ENCODE data around the gene MYMX.
A peak's percentile ranks its signal among the peaks of the same experiment; 100 is the strongest.
"Not testable (repeated sequence)": the region's sequence is repeated elsewhere in the genome, so short reads cannot be mapped to it uniquely, and the experiment has no call there.

MYMX gene

GRCh38 chr6:44216677-44217331 is at the start of gene MYMX:
MYMX (plus strand) TSS chr6:44216926; CDS start chr6:44217472, 546 bp downstream.
- DNase-seq (ENCODE audit: low read depth in 1 of 2, low spot score in 1 of 2), result no peak

DNA sequence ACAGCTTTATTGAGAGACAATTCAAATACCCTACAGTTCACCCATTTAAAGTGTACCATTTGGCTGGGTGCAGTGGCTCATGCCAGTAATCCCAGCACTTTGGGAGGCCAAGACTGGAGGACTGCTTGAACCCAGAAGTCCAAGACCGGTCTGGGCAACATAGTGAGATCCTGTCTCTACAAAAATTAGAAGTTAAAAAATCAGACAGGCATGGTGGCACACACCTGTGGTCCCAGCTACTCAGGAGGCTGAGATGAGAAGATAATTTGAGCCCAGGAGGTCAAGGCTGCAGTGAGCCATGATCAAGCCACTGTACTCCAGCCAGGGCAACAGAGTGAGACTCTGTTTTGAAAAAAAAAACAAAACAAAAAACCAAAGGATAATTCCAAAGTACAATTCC is 49.2 kb upstream of the MYMX start:
- no peak for DNase-seq (ENCODE audit: low read depth in 1 of 2, low spot score in 1 of 2)

GRCh38 chr6:44169154-44169553 is 47.6 kb upstream of the MYMX start:
- DNase-seq (ENCODE audit: low read depth in 1 of 2, low spot score in 1 of 2), result no peak

GRCh38 chr6:44169886-44170570 is 46.7 kb upstream of the MYMX start:
- no peak for DNase-seq (ENCODE audit: low read depth in 1 of 2, low spot score in 1 of 2)

GRCh38 chr6:44171899-44172546 is 44.7 kb upstream of the MYMX start:
- DNase-seq (ENCODE audit: low read depth in 1 of 2, low spot score in 1 of 2), result peak in 1 of 2 donors; percentile 9

GRCh38 chr6:44172731-44173500 is 43.8 kb upstream of the MYMX start:
- DNase-seq (ENCODE audit: low read depth in 1 of 2, low spot score in 1 of 2), result peak; percentile 53 to 78

DNA sequence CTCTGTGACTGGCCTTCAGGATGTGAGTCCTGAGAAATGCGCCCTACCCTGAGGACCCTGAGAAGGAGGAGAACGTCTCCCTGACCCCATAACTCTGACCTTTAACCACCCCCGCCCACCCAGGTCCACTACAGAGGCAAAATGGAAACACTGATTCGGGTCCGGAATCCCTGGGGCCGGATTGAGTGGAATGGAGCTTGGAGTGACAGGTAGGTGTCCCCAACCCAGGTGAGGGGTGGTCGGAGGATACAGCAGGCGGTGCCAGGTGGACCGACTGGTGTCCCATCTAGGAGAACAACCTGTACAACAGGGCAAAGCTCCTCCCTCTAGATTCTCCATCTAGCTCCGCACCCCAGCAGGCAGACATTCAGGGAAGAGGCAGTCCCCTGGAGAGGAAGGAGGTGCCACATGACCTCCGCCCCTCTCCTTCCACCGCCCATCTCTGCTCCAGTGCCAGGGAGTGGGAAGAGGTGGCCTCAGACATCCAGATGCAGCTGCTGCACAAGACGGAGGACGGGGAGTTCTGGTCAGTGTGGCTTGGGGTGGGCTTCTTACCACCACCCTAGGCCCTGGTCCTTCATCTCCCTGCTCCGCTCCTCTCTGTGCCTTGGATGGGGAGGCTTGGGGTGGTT is 40.5 kb upstream of the MYMX start:
- DNase-seq (ENCODE audit: low read depth in 1 of 2, low spot score in 1 of 2), result no peak

DNA sequence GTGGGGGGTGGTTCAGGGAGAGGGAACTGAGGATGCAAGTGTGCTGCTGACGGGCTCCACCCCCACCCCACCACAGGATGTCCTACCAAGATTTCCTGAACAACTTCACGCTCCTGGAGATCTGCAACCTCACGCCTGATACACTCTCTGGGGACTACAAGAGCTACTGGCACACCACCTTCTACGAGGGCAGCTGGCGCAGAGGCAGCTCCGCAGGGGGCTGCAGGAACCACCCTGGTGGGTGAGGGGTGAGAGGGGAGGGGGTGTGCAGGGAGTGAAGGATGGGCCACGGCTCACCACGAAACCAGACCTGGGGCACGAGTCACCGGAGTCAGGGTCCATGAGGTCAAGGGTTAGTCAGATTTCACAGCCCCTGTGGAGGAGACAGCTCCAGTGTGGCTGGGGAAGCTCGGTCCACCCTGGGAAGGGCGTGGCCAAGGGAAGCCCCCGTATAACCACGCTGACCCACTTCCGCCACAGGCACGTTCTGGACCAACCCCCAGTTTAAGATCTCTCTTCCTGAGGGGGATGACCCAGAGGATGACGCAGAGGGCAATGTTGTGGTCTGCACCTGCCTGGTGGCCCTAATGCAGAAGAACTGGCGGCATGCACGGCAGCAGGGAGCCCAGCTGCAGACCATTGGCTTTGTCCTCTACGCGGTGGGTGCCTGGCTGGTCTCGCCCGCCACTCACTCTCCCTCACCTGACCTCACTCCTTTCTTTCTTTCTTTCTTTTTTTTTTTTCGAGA is 39.8 kb upstream of the MYMX start:
- no peak for DNase-seq (ENCODE audit: low read depth in 1 of 2, low spot score in 1 of 2)

GRCh38 chr6:44177691-44178423 is 38.9 kb upstream of the MYMX start:
- DNase-seq (ENCODE audit: low read depth in 1 of 2, low spot score in 1 of 2), result no peak

DNA sequence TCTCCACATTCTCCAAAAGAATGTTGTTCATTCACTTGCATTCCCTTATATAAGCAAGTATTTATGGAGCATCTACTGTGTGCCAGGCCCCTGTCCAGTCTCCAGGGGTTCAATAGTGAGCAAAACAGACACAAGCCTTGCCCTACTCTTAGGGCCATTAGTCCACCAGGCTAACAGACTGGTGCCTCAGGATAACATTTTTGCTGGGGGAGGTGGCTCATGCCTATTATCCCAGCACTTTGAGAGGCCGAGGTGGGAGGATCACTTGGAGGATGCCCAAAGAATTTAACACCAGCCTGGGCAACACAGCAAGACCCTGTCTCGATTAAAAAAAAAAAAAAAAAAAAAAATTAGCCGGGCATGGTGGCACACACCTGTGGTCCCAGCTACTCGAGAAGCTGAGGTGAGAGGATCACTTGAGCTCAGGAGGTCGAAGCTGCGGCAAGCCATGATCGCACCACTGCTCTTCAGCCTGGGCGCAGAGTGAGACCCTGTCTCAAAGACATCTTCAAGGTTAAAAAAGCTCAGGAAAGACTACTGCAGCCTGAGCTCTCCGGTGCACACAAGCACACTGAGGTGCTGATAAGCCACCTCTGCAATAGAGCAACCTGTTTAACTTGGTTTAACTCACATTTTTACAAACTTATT is 38.2 kb upstream of the MYMX start:
- no peak for DNase-seq (ENCODE audit: low read depth in 1 of 2, low spot score in 1 of 2)

DNA sequence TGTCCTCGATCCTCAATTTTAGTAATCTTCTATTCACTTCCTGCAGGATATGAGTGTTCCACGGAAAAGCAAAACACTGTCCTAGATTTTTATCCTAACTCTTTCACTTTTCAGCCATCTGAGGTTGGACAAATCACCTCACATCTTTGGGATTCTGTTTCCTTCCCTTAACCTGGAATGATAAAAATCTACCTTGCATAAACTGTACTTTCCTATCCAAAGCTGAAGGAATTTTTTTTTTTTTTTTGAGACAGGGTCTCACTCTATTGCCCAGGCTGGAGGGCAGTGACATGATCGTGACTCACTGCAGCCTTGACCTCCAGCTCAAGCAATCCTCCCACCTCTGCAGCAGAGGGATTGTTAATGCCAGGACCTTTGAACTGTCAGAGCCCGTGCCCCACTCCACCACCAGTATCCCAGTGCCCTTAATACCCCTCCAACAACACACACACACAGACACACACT is 37.6 kb upstream of the MYMX start:
- DNase-seq (ENCODE audit: low read depth in 1 of 2, low spot score in 1 of 2), result no peak

DNA sequence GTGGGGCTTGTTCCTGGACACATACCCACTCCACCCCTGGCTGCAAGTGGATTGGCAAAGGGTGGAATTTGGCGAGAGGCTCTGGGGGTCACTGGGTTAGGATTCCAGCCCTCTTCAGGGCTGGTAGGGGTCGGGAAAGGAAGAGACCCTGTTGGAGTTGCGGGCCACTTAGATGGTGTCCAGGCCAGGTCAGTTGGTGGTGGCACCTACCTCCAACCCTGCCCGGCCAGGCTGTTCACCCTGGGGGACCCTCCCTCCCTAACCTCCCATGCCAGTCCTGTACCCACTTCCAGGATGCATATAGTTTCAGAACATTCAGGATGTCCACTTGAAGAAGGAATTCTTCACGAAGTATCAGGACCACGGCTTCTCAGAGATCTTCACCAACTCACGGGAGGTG is 37.1 kb upstream of the MYMX start:
- no peak for DNase-seq (ENCODE audit: low read depth in 1 of 2, low spot score in 1 of 2)

DNA sequence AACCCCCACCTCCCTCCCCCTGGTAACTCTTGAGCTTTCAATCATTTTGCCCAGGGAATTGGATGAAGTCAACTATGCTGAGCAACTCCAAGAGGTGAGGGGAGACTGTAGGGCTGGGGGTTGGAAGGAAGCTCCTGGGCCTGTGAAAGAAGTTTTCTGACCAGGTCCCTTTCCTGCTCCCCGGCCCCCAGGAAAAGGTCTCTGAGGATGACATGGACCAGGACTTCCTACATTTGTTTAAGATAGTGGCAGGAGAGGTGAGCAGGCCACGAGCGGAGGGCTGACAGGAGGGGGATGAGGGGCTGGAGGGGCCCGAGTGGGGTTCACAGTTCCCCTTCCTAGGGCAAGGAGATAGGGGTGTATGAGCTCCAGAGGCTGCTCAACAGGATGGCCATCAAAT is 36.3 kb upstream of the MYMX start:
- no peak for DNase-seq (ENCODE audit: low read depth in 1 of 2, low spot score in 1 of 2)

DNA sequence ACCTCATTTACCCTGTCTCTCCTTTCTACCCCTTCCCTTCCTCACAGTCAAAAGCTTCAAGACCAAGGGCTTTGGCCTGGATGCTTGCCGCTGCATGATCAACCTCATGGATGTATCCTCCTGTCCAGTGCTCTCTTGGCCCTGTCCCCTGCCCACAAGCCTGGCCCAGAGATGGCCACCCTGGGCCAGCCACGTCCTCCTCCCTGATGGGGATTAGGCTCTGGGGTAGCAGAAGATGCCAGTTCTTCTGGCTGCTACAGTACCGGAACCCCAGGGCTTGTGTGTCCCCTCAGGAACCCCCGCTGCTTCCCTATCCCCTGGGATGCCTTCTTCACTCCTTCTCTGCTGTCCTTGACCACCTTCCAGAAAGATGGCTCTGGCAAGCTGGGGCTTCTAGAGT is 35.8 kb upstream of the MYMX start:
- DNase-seq (ENCODE audit: low read depth in 1 of 2, low spot score in 1 of 2), result no peak

GRCh38 chr6:44181784-44182183 is 34.9 kb upstream of the MYMX start:
- DNase-seq (ENCODE audit: low read depth in 1 of 2, low spot score in 1 of 2), result not testable (repeated sequence)

- DNase-seq (ENCODE audit: low read depth in 1 of 2, low spot score in 1 of 2), result no peak
Measured at GRCh38 chr6:44182911-44183390, 33.8 kb upstream of the MYMX start.

- no peak for DNase-seq (ENCODE audit: low read depth in 1 of 2, low spot score in 1 of 2)
Measured at GRCh38 chr6:44183783-44184182, 32.9 kb upstream of the MYMX start.

DNA sequence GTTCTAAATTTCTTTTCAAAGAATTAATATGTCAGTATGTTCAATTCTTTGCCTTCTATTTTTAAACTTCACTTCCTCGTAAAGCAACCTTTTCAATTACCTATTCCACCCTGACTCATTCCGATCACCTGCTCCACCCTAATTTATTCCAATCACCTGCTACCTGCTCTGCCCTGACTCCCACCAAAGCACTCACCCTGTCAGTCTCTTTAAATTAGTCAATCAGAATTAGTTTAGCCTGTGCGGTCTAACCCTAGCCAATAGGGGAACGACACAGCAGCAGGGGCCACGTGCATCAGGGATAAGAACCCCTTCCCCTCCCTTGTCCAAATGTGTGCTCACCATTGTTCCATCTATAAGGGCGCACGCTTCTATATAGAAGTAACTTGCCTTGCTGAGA is 31.4 kb upstream of the MYMX start:
- not testable (repeated sequence) for DNase-seq (ENCODE audit: low read depth in 1 of 2, low spot score in 1 of 2)
